PFSK-1 (cell line): Measurements from ENCODE around the gene TMC5.

ENCODE experiments used
- FOXP2 ChIP-seq: optimal IDR thresholded peaks from 2 replicates; pipeline ENCODE3; 2011; ENCODE audit warnings: borderline replicate concordance, control low read depth, inconsistent platforms; ENCODE audit not compliant: insufficient read depth; ENCODE audit errors: extremely low read length, extremely low read depth
- POLR2AphosphoS5 ChIP-seq: IDR thresholded peaks from 2 replicates; pipeline ENCODE4 v1.6.1; 2012; ENCODE audit warnings: low read depth, mild to moderate bottlenecking, control low read depth, low read length, moderate library complexity
- SIN3A ChIP-seq: IDR thresholded peaks from 2 replicates; pipeline ENCODE4 v1.6.1; 2012; ENCODE audit warnings: mild to moderate bottlenecking, low read length, moderate library complexity, borderline replicate concordance; ENCODE audit not compliant: insufficient read depth
- TAF1 ChIP-seq: IDR thresholded peaks from 2 replicates; pipeline ENCODE4 v1.6.1; 2012; ENCODE audit warnings: low read length, control low read depth, borderline replicate concordance; ENCODE audit not compliant: insufficient read depth
- TF ChIP-seq, protein P1 (sequence below), 2 experiments: IDR thresholded peaks; 2 replicates each; pipeline versions ENCODE4 v1.6.1 to v1.8.0; 2011 to 2012; ENCODE audit warnings: low read depth in 2 of 2, low read length in 2 of 2, control low read depth in 1 of 2, inconsistent platforms in 1 of 2, mild to moderate bottlenecking in 1 of 2, moderate library complexity in 1 of 2; ENCODE audit not compliant: insufficient read depth in 1 of 2

Gene TMC5

GRCh38 chr16:19502395-19503131 lies 84.9 kb downstream of the TMC5 start:
- TF ChIP-seq SIN3A (no peak), TAF1 (no peak), FOXP2 (no peak), POLR2AphosphoS5 (no peak)
- TF ChIP-seq, protein P1, sequence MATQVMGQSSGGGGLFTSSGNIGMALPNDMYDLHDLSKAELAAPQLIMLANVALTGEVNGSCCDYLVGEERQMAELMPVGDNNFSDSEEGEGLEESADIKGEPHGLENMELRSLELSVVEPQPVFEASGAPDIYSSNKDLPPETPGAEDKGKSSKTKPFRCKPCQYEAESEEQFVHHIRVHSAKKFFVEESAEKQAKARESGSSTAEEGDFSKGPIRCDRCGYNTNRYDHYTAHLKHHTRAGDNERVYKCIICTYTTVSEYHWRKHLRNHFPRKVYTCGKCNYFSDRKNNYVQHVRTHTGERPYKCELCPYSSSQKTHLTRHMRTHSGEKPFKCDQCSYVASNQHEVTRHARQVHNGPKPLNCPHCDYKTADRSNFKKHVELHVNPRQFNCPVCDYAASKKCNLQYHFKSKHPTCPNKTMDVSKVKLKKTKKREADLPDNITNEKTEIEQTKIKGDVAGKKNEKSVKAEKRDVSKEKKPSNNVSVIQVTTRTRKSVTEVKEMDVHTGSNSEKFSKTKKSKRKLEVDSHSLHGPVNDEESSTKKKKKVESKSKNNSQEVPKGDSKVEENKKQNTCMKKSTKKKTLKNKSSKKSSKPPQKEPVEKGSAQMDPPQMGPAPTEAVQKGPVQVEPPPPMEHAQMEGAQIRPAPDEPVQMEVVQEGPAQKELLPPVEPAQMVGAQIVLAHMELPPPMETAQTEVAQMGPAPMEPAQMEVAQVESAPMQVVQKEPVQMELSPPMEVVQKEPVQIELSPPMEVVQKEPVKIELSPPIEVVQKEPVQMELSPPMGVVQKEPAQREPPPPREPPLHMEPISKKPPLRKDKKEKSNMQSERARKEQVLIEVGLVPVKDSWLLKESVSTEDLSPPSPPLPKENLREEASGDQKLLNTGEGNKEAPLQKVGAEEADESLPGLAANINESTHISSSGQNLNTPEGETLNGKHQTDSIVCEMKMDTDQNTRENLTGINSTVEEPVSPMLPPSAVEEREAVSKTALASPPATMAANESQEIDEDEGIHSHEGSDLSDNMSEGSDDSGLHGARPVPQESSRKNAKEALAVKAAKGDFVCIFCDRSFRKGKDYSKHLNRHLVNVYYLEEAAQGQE (IDR thresholded peaks at IDR 0.05; ENCODE audit: insufficient read depth in 1 of 2, low read depth in 2 of 2, low read length in 2 of 2): no peak

- no peak for TF ChIP-seq FOXP2
- TF ChIP-seq, protein P1 (IDR thresholded peaks at IDR 0.05; ENCODE audit: insufficient read depth in 1 of 2, low read depth in 2 of 2, low read length in 2 of 2): no peak
- no peak for TF ChIP-seq POLR2AphosphoS5
- TF ChIP-seq SIN3A: no peak
- no peak for TF ChIP-seq TAF1
Observed at GRCh38 chr16:19503461-19504075, 85.9 kb downstream of the TMC5 start.

GRCh38 chr16:19505600-19506303 lies 88.1 kb downstream of the TMC5 start:
- no peak for TF ChIP-seq TAF1
- TF ChIP-seq, protein P1 (IDR thresholded peaks at IDR 0.05; ENCODE audit: insufficient read depth in 1 of 2, low read depth in 2 of 2, low read length in 2 of 2): no peak
- no peak for TF ChIP-seq FOXP2
- TF ChIP-seq POLR2AphosphoS5: no peak
- no peak for TF ChIP-seq SIN3A

DNA sequence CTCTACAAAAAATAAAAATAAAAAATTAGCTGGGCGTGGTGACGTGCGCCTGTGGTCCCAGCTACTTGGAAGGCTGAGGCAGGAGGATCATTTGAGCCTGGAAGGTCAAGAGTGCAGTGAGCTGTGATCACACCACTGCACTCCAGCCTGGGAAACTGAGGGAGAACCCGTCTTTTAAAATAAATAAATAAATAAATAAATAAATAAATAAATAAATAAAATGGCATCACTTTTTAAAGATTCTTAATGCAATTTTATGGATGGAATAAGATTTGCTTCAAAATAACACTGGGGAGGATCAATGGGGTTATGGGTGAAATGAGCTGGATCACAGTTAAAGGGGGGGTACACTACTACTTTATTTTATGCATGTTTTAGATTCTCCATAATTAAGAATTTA lies 89.3 kb downstream of the TMC5 start:
- TF ChIP-seq TAF1 (no peak), POLR2AphosphoS5 (no peak), SIN3A (no peak), FOXP2 (no peak)
- TF ChIP-seq, protein P1 (IDR thresholded peaks at IDR 0.05; ENCODE audit: insufficient read depth in 1 of 2, low read depth in 2 of 2, low read length in 2 of 2): no peak

- no peak for TF ChIP-seq SIN3A
- TF ChIP-seq, protein P1 (IDR thresholded peaks at IDR 0.05; ENCODE audit: insufficient read depth in 1 of 2, low read depth in 2 of 2, low read length in 2 of 2): no peak
- TF ChIP-seq TAF1: no peak
- no peak for TF ChIP-seq POLR2AphosphoS5
- TF ChIP-seq FOXP2: no peak
Observed at GRCh38 chr16:19507867-19508266, 90.2 kb downstream of the TMC5 start.
